ENCODE measurements around the gene NUDT3.
"Not testable (repeated sequence)": the region's sequence is repeated elsewhere in the genome, so short reads cannot be mapped to it uniquely, and the experiment has no call there.

NUDT3 gene

DNA sequence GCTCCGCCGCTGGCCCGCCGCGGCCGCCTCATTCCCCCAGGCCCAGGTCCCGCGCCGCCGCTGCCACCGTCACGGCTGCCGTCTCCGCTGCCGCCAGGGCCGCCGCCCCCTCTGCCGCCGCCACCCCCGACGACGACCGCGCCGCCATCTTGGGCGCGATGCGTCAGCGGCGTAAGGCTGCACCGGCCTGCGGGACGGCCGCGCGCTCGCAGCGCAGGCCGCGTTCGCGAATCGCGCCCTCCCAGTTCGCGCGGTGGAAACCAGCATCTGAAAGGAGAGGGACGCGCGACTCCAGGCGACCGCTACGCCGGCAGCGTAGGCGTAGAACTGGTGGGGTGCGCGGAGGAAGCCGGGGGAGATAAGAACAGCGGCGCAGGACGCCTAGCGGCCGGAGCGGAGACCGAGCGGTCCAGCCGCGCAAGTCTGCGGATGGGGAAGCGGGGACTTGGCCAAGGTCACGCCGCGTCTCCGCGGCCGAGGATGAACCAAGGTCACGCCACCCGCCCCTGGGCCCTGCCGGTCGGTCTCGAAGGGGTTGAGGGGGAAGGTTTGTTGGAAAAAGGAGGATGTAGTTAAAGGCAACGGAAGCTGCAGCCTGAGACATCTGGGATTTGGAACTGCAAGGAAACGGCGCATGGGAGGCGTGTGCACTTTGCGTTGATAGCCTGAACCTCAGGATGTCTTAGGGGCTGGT, at the start of gene NUDT3:
TSS of gene NUDT3 (minus strand) at position 173 of the 694 bp plus-strand sequence. CDS start 307 bp downstream, outside the sequence.
- DNase-seq, result peak; percentile 83

DNA sequence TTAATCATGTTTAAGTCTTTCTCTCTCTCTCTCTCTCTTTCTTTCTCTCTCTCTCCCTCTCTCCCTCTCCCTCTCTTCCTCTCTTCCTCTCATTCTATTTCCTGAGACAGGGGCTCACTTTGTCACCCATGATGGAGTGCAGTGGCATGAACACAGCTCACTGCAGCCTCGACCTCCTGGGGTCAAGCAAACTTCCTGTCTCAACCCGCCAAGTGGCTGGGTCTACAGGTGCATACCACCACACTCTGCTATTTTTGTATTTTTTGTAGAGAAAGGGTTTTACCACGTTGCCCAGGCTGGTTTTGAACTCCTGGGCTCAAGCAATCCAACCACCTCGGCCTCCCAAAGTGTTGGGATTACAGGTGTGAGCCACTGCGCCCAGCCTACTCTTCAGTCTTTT, 49.1 kb upstream of the NUDT3 start:
- no peak for DNase-seq

DNA sequence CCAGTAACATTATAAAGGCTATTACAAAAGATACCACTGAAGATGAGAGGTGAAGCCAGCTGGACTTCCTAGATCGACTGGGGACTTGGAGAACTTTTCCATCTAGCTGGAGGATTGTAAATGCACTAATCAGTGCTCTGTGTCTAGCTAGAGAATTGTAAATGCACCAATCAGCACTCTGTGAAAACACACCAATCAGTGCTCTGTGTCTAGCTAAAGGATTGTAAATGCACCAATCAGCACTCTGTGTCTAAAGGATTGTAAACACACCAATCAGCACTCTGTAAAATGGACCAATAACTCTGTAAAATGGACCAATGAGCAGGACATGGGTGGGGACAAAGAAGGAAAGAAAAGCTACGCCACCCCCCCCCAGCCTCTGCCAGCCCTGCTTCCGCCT, 47.0 kb upstream of the NUDT3 start:
- no peak for DNase-seq

DNA sequence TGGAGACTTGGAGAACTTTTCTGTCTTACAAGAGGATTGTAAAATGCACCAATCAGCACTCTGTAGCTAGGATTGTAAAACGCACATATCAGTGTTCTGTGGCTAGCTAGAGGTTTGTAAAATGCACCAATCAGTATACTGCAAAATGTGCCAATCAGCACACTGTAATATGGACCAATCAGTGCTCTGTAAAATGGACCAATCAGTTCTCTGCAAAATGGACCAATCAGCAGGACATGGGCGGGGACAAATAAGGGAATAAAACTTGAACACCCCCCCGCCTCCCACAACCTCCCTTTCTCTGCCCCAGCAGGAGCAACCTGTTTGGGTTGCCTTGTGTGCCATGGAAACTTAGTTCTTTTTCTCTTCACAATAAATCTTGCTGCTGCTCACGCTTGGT, 46.2 kb upstream of the NUDT3 start:
- no peak for DNase-seq

DNA sequence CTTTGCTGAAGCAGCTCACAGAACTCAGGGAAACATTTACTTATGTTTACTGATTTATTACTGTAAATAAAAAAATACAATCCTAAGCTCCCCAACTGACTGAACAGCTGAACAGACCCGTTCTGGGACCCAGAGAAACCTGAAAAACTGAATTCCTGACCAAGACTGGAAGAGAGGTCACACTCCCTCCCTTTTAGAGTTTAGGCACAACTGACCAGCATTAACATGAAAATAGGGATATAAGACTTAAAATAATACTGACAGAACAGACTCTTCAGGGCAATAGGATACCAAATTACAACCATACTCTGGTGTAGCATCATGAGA, 45.1 kb upstream of the NUDT3 start:
- DNase-seq, result no peak

DNA sequence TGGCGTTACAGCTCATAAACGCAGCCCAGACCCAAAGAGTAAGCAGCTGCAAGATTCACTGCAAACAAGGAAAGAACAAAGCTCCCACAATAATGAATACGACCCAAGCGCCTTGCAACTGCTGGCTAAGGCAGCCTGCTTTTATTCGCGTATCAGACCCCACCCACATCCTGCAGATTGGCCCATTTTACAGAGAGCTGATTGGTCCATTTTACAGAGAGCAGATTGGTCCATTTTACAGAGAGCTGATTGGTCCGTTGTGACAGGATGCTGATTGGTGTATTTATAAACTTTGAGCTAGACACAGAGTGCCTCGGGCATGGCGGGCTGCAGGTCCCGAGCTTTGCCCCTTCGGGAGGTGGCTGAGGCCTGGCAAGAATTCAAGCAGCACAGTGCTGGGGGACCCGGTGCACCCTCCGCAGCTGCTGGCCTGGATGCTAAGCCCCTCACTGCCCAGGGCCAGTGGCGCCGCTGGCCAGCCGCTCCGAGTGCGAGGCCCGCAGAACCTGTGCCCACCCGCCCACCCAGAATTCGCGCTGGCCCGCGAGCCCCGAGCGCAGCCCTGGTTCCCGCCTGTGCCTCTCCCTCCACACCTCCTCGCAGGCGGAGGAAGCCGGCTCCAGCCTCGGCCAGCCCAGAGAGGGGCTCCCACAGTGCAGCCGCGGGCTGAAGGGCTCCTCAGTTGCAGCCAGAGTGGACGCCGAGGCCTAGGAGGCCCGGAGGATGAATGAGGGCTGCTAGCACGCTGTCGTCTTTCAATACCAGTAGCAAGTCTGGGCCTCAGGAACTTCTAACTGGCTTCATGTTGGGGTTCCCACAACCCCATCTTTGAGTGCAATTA, 44.6 kb upstream of the NUDT3 start:
- DNase-seq, result no peak

DNA sequence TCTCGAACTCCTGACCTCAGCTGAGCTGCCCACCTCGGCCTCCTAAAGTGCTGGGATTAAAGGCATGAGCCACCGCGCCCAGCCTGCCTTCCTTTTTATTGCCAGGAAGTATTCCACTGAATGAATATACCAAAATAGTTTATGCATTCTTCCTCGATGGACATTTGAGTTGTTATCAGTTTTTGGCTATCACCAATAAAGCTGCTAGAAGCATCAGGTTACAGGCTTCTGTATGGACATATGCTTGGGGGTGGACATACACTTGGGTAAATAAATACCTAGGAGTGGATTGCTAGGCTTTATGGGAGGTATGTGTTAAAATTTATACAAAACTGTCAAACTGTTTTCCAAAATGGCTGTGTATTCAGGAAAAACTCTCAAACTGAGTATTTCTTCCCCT, 43.4 kb upstream of the NUDT3 start:
- no peak for DNase-seq

DNA sequence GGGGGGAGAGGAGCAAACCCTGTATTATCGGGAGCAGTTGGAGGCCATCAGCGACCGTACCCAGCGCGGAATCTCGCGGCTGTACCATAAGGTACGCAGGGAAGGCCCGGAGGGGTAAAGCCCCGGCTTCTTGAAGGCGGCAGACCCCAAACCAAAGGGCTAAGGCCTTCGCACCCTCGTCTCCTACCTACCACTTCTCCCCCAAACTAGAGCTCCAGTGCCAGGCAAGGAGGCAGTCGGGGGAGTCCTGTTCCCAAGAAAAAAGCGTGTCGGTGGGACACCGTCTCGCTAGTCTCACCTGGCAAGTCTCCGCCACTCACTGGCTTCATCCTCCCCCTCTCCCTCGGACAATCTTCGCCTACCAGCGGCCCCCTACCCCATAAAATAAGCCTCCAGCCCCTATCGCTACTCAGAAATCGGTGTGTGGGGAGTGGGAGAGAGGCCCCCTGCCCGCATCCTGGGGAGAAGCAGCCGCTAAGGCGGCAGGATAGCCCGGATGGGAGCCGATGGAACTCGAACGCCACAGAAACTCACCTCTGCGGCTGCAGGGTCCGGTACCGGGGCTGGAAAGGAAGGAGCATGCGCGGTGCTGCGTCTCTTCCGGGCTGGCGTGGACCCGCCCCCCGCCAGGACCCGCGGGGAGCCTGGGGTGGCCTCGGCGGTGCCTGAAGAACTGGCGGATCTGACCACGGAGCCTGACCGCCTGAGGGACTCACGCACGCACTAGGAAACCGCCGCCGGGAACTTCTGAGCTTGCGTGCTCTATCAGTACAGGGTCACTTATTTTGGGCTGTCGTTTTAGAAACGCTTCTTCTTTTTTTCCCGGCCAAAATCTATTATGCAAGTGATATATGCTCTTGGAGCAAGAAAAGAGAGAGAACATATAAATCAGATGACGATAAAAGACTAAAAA, 33.3 kb upstream of the NUDT3 start, which contains the start of gene RPS10:
TSS of gene RPS10 (minus strand) at position 572 of the 913 bp plus-strand sequence. CDS start 848 bp downstream, outside the sequence.
- DNase-seq, result peak; percentile 92

DNA sequence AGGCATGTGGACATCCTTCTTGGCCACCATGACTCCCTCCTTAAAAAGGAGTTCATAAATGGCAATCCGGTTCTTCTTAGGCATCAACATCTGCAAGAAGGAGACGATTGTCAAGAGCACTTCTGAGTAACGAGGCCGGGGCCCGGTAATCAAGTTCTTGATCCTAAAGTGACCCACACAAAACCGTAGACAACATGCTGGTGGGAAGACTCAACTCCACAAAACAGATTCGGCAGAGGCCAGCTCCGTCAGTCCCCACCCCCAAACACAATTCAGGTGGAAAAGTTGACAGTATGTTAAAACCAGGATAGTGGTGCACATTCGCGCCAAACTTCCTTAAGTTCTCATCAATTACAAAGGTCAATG, 32.6 kb upstream of the NUDT3 start:
- DNase-seq, result no peak

DNA sequence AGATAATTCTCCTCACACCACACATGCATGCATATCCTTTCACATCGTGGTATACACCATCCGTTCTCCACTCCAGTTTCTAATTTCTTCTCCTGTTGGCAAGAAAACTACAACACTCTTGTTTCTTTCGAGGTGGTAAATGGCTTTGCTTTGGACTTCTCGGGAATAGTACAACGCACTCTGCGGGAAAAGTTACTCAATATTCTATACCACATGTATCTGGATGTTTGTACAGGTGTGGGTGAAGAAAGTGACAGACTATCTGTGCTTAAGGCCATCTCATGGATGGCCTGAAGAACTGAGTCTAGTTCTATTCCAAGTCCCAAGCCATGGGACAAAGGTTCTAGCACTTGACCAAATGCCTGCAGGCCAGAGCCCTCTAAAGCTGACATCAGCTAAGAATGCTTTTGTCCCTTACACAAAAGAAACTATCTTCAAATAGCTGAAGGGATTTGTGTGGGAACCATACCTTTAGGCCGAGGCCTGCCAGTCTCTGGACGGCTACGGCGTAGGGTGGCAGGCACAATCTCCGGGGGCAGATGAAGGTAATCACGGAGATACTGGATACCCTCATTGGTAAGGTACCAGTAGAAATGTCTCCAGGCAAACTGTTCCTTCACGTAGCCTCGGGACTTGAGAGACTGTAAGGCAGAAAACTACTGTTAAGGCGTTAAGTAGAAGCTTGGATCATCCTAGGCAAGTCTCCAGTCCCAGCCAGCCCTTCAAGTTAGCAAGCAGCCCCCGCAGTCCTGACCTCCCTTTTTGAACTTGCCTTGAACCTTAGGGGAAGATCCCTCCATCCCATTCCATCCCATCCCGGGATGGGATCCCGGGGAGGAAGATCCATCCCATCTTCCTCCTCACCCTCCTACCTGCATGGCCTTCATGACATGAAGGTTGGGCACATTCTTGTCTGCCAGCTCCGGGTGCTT, 32.0 kb upstream of the NUDT3 start:
- DNase-seq, result no peak

DNA sequence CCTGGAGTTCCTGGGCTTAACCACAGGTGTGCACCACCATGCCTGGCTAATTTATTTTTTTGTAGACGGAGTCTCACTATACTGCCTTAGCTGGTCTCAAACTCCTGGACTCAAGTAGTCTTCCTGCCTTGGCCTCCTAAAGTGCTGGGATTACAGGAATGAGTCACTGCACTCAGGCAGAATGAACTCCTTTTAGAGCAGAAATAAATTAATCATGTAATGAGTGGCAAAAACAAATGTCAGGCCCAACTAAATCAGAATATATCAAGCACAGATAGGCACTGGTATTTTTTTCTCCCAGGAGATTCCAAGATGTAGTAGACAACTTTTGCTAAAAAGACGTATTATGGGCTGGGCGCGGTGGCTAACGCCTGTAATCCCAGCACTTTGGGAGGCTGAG, 30.8 kb upstream of the NUDT3 start:
- DNase-seq, result no peak

DNA sequence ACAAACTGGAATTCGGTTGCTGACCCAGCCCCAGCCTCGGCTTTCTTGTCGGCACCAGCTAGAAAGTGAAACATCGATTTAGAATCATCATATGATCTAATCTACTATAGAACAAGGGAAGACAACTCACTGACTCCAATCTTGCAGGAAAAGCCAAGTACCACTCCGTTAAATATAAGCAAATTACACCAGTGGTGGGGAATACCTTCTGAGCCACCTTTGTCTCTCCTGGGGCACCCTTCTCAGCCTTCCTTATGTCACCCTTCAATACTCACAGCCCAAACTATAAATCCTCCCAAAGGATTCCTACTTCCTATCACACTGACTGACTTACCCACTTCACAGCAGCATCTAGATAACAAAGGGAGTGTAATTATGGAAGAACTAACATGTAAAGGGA, 25.9 kb upstream of the NUDT3 start:
- no peak for DNase-seq

DNA sequence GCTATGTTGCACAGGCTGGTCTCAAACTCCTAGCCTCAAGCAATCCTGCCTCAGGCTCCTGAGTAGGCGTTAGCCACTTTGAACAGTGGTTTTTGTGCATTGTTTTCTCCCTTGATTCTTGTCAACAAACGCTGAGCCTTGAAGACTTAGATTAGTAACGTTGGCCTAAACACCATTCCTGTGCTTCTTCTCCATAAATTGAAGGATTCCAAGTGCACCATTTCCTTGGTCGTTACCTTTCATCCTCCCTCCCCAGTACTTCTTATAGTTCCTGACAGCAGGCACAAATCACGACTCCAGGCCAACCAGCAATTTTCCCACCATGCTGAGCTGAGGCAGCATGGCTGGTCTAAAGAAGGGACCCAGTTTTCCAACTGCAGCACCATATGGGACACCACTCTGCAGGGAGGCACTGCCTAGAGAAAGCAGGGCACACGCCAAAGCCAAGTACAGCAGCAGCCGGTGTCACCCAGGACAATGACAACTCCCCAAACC, 24.5 kb upstream of the NUDT3 start:
- no peak for DNase-seq

DNA sequence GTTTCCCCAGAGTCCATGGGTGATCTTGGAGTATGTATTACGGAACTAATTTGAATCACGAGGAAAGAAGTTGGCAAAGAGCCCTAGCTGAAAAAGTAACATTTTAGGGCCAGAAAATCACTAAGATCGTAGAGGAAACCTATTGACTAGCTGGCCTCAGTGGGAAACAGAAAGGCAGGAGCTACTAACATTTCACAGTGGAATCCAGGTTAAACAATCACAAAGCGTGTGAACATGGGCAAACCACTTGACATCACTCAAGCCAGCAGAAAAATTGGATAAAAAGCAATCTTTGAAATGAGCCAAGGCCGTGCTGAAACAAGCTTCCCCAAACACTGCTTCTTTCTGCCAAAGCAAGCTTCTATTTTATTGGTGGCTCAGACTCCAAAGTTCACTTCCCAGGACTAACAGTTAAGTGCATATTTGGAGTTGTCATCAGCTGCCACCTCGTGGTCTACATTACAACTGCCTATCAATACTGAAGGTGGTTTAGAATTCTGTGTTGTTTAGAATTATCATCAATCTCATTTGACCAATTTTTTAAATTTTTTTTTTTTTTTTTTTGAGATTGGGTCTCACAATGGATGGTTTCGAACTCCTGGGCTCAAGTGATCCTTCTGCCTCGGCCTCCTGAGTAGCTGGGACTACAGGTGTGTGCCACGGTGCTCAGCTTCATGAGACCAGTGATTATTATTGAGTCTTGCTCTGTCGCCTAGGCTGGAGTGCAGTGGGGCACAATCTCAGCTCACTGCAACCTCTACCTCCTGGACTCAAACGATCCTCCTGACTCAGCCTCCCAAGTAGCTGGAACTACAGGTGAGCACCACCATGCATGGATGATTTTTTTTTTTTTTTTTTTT, 22.8 kb upstream of the NUDT3 start:
- DNase-seq, result no peak

DNA sequence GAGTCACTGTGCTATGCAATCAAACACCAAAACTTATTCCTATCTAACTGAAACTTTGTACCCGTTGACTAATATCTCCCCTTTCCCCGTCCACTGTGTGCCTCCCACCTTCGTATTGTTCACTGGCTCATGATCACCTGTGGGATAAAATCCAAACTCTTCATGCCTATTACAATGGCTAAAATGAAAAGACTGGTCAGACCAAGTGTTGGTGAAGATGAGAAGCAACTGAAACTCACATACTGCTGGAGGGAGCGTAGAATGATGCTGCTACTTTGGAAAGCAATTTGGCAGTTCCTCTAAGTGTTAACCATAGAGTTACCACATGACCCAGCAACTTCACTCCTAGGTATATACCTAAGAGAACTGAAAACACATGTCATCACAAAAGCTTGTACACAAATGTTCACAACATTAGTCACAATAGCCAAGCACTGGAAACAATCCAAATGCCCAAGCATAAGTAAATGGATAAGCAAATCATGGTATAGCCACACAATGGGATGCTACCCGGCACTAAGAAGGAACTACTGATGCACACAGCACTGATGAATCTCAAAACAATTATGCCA, 20.3 kb upstream of the NUDT3 start:
- no peak for DNase-seq

DNA sequence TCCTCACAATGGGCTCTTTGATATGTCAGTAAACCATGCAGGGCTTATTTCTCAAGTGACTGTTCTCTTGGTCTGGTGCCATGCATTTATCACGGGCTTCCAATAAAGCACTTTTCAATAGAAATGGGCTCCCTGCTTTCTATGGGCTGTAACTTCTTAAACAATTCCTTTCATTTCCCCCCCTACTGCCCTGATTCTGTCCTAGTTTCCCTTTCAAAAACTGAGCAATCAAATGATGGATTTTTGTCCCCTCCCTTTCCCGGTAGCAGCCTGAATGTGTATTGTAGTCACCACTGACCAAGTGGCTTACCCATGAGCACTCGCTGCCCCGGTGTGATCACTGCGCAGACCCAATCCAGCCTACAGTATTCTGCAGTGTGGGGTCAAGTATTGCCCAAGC, 19.5 kb upstream of the NUDT3 start:
- no peak for DNase-seq

DNA sequence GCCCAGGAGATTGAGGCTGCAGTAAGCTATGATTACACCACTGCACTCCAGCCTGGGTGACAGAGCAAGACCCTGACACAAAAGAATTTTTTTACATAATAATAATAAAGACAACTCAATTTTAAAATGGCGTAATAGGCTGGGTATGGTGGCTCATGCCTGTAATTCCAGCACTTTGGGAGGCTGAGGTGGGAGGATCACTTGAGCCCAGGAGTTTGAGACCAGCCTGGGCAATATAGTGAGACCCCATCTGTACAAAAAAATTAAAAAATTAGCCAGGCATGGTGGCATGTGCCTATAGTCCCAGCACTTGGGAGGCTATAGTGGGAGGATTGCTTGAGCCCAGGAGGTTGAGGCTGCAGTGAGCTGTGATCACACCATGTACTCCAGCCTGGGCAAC, 15.4 kb upstream of the NUDT3 start:
- not testable (repeated sequence) for DNase-seq

DNA sequence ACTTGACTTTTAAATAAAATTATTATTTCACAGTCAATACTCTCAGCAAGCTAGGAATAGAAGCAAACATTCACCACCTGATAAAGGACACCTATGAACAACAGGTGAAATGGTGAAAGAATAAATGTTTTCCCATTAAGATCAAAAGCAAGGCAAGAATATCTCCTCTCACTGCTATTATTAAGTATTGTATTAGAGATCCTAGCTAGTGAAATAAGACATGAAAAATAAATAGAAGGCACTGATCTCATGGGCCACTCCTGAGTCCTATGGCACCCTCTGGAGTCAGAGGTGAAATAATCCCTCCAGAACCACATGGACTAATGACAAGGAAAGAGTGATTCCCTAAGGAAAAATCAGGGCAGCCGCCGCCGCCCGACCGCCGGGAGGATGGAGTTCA, 4.0 kb upstream of the NUDT3 start:
- DNase-seq, result no peak

DNA sequence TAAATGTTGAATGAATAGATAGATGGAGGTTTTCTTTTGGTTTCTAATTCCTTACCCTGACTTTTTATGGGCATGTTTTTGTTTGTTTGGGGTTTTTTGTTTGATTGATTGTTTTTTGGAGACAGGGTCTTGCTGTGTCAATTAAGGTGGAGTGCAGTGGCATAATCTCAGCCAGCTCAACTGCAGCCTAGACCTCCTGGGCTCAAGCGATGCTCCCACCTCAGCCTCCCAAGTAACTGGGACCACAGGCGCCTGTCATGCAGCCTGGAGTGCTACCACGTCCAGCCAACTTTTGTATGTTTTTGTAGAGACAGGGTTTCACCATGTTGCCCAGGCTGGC, 1.5 kb upstream of the NUDT3 start:
- DNase-seq, result no peak

DNA sequence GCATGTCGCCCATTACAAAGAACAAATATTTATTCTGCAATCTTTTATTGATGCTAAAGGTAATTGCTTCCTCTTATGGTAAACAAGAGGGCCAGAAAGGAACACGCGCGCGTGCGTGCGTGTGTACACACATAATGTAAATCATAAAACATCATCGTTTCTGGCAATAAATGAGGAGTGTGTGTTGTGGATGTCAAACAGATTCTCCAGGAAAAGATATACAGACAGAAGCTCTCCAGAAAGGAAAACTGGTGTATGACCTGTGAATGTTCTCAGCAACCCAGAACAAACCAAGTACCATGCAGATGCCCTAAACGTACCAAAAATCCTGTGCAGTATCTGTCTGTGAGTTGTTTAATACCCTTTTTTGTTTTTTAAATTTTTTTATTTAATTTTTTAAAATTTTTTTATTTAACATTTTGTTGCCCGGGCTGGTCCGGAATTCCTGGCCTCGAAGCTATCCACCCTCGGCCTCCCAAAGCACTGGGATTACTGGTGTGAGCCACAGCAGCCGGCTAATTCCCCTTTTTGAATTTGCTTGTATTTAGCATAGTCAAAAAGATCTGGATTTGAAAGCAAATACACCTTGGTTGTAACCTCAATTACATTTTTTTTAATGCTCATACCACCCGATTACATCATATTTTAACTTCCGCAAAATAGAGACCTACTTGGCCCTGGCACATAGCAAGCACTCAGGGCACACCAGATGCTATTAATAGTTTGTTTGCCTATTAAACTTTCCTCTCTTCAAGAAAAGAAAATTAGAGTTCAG, 909 bp upstream of the NUDT3 start:
- DNase-seq, result no peak
